ENCODE results near the gene PITPNM3. TPM values are rescaled to one million over a fixed set of nuclear protein-coding genes. Genes with fewer than 3 reads are reported as not detected.

Gene PITPNM3
- total RNA-seq (under 1 TPM; 0.20 to 0.98 (median 0.61) TPM), total RNA-seq (0.17 to 3.0 (median 0.85) reads per million in 29 experiments)
- 0.44 TPM for total RNA-seq (2013)

DNA sequence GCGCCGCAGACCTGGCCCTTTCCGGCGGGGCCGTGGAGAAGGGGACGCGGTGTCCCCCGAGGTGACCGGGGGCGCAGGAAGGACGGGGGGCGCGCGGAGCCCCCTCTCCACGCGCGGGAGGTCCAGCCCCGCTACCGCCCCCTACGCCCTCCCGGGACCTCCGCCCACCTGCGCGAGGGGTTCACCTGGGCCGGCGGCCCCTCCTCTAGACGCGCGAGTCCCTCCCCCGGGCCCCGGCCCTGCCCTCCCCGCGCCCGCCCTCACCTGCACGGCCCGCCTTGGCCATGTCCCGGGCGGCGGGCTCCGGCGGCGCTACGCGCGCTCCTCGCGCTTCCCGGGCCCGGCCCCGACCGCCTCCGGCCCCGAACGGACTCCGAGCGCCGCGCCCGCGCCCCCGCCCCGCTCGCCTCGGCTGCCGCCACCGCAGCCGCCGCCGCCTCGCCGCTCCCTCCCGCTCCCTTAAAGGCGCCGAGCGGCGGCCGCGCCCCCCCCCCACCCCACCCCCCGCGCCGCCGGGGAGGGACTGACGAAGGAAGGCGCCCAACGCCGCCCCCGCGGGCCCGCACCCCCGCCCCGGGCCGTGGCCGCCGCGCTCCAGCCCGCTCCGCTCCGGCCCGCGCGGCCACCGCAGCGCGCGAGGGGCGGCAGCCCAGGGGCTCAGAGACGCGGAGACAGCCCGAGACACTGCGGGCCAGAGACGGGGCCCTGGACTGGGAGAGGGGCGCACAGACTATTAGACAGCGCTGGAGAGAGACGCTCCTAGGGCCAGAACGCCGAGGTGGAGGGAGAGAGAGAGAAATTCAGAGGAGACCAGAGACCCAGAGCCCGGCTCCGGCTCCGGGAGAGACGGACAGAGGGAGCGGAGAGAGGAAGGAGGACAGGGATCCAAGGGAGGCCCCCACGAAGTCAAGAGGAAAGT is at the start of gene PITPNM3:
TSS of gene PITPNM3 (minus strand) at position 435 of the 919 bp plus-strand sequence. CDS start at position 286, 149 bp downstream.
- DNase-seq (no peak), ATAC-seq (replicated peaks in 1 of 4) (peak in 3 of 4 experiments; percentile 28 to 37 (median 31))
- H3K4me1 ChIP-seq (ENCODE audit: control insufficient read depth in 1 of 2, extremely low read depth in 1 of 2, insufficient read depth in 2 of 2, low read length in 2 of 2) = peaks cover 2 to 16% of the 10 kb centered on the region in 2 experiments
- ChIA-PET CTCF (no interaction called here), POLR2A (no interaction called here)
- Mint-ChIP-seq H3K36me3 (peaks cover 3% of the 10 kb centered on the region), H3K9me3 (no peaks in the 10 kb centered on the region), H3K27ac (no peak within 1 kb of the TSS), H3K4me1 (peaks cover 10 to 16% (median 12%) of the 10 kb centered on the region in 3 donors), H3K4me3 (peak within 1 kb of the TSS; percentile 65 to 79 (median 69)), H3K27me3 (peaks cover 49 to 61% of the 10 kb centered on the region in 2 donors)
- no peak within 1 kb of the TSS for H3K27ac ChIP-seq (ENCODE audit: low read length)
- WGBS (ENCODE audit: insufficient coverage) = 2% methylated on average over 83 of the region's 122 CpGs
- H3K27me3 ChIP-seq (replicated peaks in 1 of 2; ENCODE audit: control insufficient read depth in 2 of 2, extremely low read depth in 1 of 2, insufficient read depth in 2 of 2, low read length in 1 of 2) = peaks cover 12 to 64% of the 10 kb centered on the region in 2 experiments
- H3K4me3 ChIP-seq (ENCODE audit: control insufficient read depth in 1 of 2, extremely low read depth in 1 of 2, low read length in 1 of 2) = peak within 1 kb of the TSS in 1 of 2 donors; percentile 47
- H3K36me3 ChIP-seq (ENCODE audit: control insufficient read depth in 2 of 2, extremely low read depth in 1 of 2, insufficient read depth in 1 of 2, low read length in 1 of 2) = no peaks in the 10 kb centered on the region
- no peaks in the 10 kb centered on the region for H3K9me3 ChIP-seq

DNA sequence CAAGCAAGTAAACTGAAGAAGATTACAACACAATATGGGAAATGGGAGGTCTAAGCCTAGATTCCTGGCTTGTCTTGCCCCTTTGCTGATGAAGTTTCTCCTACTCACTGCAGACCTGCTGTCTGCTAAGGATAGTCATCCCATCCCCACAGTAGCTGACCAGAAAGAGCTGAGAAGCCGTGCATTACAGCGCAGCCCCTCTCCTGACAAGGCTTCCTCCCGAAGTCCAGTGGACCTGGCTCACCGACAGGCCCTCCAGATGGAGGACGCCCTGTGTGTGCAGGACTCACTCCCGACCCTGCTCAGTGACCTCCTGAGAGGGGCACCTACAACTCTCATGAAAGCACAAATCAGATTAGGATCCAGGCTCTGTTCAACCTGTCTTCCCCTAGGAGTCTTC is 48.8 kb upstream of the PITPNM3 start:
- ATAC-seq (replicated peaks in 1 of 4) = no peak

DNA sequence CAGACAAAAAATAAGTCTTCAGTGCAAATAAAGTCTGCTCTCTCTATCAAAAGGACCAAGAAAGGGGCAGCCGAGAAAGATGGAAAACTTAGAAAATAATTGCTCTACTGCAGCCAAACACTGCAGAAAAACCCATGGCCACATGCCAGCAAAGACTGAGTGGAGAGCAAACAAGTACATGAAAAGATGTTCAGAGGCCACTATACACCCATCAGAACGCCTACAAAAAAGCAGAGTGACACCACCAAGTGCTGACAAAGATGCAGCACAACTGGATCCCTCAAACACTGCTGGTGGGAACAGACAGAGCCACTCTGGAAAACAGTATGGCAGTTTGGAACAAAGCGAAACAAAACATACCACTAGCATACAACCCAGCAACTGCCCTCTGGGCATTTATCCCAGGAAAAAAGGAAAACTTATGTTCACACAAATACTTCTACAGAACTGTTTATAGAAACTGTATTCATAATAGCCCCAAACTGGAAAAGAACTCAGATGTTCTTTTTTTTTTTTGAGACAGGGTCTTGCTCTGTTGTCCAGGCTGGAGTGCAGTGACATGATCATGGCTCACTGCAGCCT is 47.5 kb upstream of the PITPNM3 start:
- H3K4me3 Mint-ChIP-seq = no peak overlapping the region
- CTCF ChIA-PET = no interaction called here
- no peak overlapping the region for H3K27ac ChIP-seq (ENCODE audit: low read length)
- no peaks in the 10 kb centered on the region for H3K4me1 ChIP-seq (ENCODE audit: control insufficient read depth in 1 of 2, extremely low read depth in 1 of 2, insufficient read depth in 2 of 2, low read length in 2 of 2)
- no peak overlapping the region for H3K27ac Mint-ChIP-seq
- H3K36me3 Mint-ChIP-seq = peaks cover 82% of the 10 kb centered on the region
- POLR2A ChIA-PET = no interaction called here
- peaks cover 0 to 62% of the 10 kb centered on the region in 2 donors for H3K36me3 ChIP-seq (ENCODE audit: control insufficient read depth in 2 of 2, extremely low read depth in 1 of 2, insufficient read depth in 1 of 2, low read length in 1 of 2)
- no peak for DNase-seq
- ATAC-seq (replicated peaks in 1 of 4) = no peak
- no peaks in the 10 kb centered on the region for H3K27me3 ChIP-seq (replicated peaks in 1 of 2; ENCODE audit: control insufficient read depth in 2 of 2, extremely low read depth in 1 of 2, insufficient read depth in 2 of 2, low read length in 1 of 2)
- peaks cover 0 to 2% (median 0%) of the 10 kb centered on the region in 3 donors for H3K4me1 Mint-ChIP-seq
- no peaks in the 10 kb centered on the region for H3K9me3 ChIP-seq
- WGBS (ENCODE audit: insufficient coverage) = 90% methylated on average over 3 of the region's 3 CpGs
- H3K4me3 ChIP-seq (ENCODE audit: control insufficient read depth in 1 of 2, extremely low read depth in 1 of 2, low read length in 1 of 2) = no peak overlapping the region
- no peaks in the 10 kb centered on the region for H3K27me3 Mint-ChIP-seq
- H3K9me3 Mint-ChIP-seq = no peaks in the 10 kb centered on the region

More for the DNA sequence above, 48.8 kb upstream of the PITPNM3 start:
- Mint-ChIP-seq H3K27ac (no peak overlapping the region), H3K4me1 (peaks cover 0 to 2% (median 0%) of the 10 kb centered on the region in 3 donors), H3K36me3 (peaks cover 84% of the 10 kb centered on the region), H3K9me3 (no peaks in the 10 kb centered on the region), H3K27me3 (no peaks in the 10 kb centered on the region), H3K4me3 (no peak overlapping the region)
- no peak overlapping the region for H3K4me3 ChIP-seq (ENCODE audit: control insufficient read depth in 1 of 2, extremely low read depth in 1 of 2, low read length in 1 of 2)
- POLR2A ChIA-PET = interaction anchor here in 1 of 2 donors (0.6 kb wide), 1 partner anchor 1737 kb away, joined by 5 read pairs; no protein-coding TSS in a partner anchor
- H3K27ac ChIP-seq (ENCODE audit: low read length) = no peak overlapping the region
- no peak for DNase-seq
- no peaks in the 10 kb centered on the region for H3K4me1 ChIP-seq (ENCODE audit: control insufficient read depth in 1 of 2, extremely low read depth in 1 of 2, insufficient read depth in 2 of 2, low read length in 2 of 2)
- no peaks in the 10 kb centered on the region for H3K9me3 ChIP-seq
- H3K36me3 ChIP-seq (ENCODE audit: control insufficient read depth in 2 of 2, extremely low read depth in 1 of 2, insufficient read depth in 1 of 2, low read length in 1 of 2) = peaks cover 0 to 65% of the 10 kb centered on the region in 2 donors
- no peaks in the 10 kb centered on the region for H3K27me3 ChIP-seq (replicated peaks in 1 of 2; ENCODE audit: control insufficient read depth in 2 of 2, extremely low read depth in 1 of 2, insufficient read depth in 2 of 2, low read length in 1 of 2)
- CTCF ChIA-PET = no interaction called here
- WGBS (ENCODE audit: insufficient coverage) = 94% methylated on average over 5 of the region's 6 CpGs

DNA sequence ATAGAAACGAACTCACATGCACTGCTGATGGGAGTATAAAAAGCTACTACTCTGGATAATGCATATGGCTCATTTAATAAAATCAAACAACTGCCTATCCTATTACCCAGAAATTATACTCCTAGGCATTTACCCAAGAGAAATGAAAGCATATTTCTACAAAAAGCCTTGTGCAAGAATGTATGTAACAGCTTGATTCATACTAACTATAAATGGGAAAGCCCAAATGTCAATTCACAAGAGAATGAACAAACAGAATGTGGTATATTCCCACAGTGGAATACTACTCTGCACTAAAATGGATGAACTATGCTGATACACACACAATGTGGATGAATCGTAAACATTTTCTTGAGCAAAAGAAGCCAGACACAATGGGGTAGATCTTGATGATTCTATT is 45.8 kb upstream of the PITPNM3 start:
- H3K4me3 Mint-ChIP-seq = no peak overlapping the region
- Histone ChIP-seq H3K9me3 (no peaks in the 10 kb centered on the region), H3K36me3 (ENCODE audit: control insufficient read depth in 2 of 2, extremely low read depth in 1 of 2, insufficient read depth in 1 of 2, low read length in 1 of 2) (peaks cover 0 to 61% of the 10 kb centered on the region in 2 donors), H3K4me1 (ENCODE audit: control insufficient read depth in 1 of 2, extremely low read depth in 1 of 2, insufficient read depth in 2 of 2, low read length in 2 of 2) (no peaks in the 10 kb centered on the region), H3K27ac (ENCODE audit: low read length) (no peak overlapping the region), H3K27me3 (replicated peaks in 1 of 2; ENCODE audit: control insufficient read depth in 2 of 2, extremely low read depth in 1 of 2, insufficient read depth in 2 of 2, low read length in 1 of 2) (no peaks in the 10 kb centered on the region), H3K4me3 (ENCODE audit: control insufficient read depth in 1 of 2, extremely low read depth in 1 of 2, low read length in 1 of 2) (no peak overlapping the region)
- no CpG with 5 or more reads among the region's 2 CpGs for WGBS (ENCODE audit: insufficient coverage)
- peaks cover 0 to 2% (median 0%) of the 10 kb centered on the region in 3 donors for H3K4me1 Mint-ChIP-seq
- ATAC-seq (replicated peaks in 1 of 4) (no peak), DNase-seq (no peak)
- H3K36me3 Mint-ChIP-seq = peaks cover 81% of the 10 kb centered on the region
- no peaks in the 10 kb centered on the region for H3K27me3 Mint-ChIP-seq
- ChIA-PET CTCF (no interaction called here), POLR2A (no interaction called here)
- H3K9me3 Mint-ChIP-seq = no peaks in the 10 kb centered on the region
- no peak overlapping the region for H3K27ac Mint-ChIP-seq

DNA sequence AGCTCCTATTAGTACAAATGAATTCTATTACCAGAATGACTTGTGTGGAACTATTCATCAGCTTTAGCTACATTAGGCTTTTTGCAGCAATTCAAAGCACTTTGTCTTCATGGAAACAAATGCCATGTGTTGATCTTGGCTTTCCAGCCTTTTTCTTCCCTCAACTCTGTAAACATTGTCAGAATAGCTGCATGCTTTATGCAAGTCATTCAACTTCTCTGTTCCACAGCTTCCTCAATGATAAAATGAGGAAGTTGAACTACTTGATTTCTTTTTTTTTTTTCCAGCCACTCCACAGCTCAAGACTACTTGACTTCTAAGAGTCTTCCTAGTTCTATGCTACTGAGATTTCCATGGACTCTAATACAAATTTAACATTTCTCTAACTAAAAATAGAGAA is 43.0 kb upstream of the PITPNM3 start:
- Mint-ChIP-seq H3K36me3 (peaks cover 76% of the 10 kb centered on the region), H3K27me3 (no peaks in the 10 kb centered on the region), H3K4me3 (no peak overlapping the region), H3K9me3 (no peaks in the 10 kb centered on the region), H3K27ac (no peak overlapping the region), H3K4me1 (peaks cover 0 to 2% (median 0%) of the 10 kb centered on the region in 3 donors)
- H3K27me3 ChIP-seq (replicated peaks in 1 of 2; ENCODE audit: control insufficient read depth in 2 of 2, extremely low read depth in 1 of 2, insufficient read depth in 2 of 2, low read length in 1 of 2) = no peaks in the 10 kb centered on the region
- H3K36me3 ChIP-seq (ENCODE audit: control insufficient read depth in 2 of 2, extremely low read depth in 1 of 2, insufficient read depth in 1 of 2, low read length in 1 of 2) = peaks cover 10 to 61% of the 10 kb centered on the region in 2 donors
- ATAC-seq (replicated peaks in 1 of 4) (no peak), DNase-seq (no peak)
- no peak overlapping the region for H3K27ac ChIP-seq (ENCODE audit: low read length)
- ChIA-PET POLR2A (interaction anchor here in 1 of 2 donors (0.6 kb wide), 1 partner anchor 1084 kb away, joined by 3 read pairs; no protein-coding TSS in a partner anchor), CTCF (interaction anchor here in 1 of 2 donors (0.7 kb wide), 1 partner anchor 386 kb away, joined by 3 read pairs; no protein-coding TSS in a partner anchor)
- H3K9me3 ChIP-seq = no peaks in the 10 kb centered on the region
- H3K4me3 ChIP-seq (ENCODE audit: control insufficient read depth in 1 of 2, extremely low read depth in 1 of 2, low read length in 1 of 2) = no peak overlapping the region
- no peaks in the 10 kb centered on the region for H3K4me1 ChIP-seq (ENCODE audit: control insufficient read depth in 1 of 2, extremely low read depth in 1 of 2, insufficient read depth in 2 of 2, low read length in 2 of 2)

DNA sequence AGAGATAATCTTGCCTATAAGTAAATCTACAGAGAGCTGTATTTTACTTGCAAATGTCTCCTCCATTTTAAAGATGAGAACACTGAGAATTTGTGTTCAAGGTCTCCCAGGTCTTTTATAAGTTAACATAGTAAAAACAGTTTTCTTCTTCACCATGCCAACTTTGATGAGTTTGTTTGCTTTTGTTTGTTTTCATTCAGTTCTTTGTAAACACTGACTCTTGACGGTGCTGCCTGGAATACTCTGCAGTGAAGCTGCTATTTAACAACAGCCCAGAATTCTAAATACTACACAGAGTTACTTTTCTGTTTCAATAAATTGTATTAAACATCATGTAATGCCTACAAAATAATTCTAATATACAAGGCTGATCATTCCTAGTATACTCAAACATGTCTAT is 41.4 kb upstream of the PITPNM3 start:
- no peaks in the 10 kb centered on the region for H3K27me3 Mint-ChIP-seq
- ChIA-PET CTCF (no interaction called here), POLR2A (no interaction called here)
- H3K36me3 Mint-ChIP-seq = peaks cover 73% of the 10 kb centered on the region
- no peak overlapping the region for H3K4me3 ChIP-seq (ENCODE audit: control insufficient read depth in 1 of 2, extremely low read depth in 1 of 2, low read length in 1 of 2)
- no peak overlapping the region for H3K27ac Mint-ChIP-seq
- H3K4me1 Mint-ChIP-seq = peaks cover 0 to under 1% (median 0%) of the 10 kb centered on the region in 3 donors
- no peak for DNase-seq
- H3K4me1 ChIP-seq (ENCODE audit: control insufficient read depth in 1 of 2, extremely low read depth in 1 of 2, insufficient read depth in 2 of 2, low read length in 2 of 2) = no peaks in the 10 kb centered on the region
- WGBS (ENCODE audit: insufficient coverage) = no CpG with 5 or more reads among the region's 1 CpG
- H3K27ac ChIP-seq (ENCODE audit: low read length) = no peak overlapping the region
- peaks cover 14 to 54% of the 10 kb centered on the region in 2 donors for H3K36me3 ChIP-seq (ENCODE audit: control insufficient read depth in 2 of 2, extremely low read depth in 1 of 2, insufficient read depth in 1 of 2, low read length in 1 of 2)
- H3K27me3 ChIP-seq (replicated peaks in 1 of 2; ENCODE audit: control insufficient read depth in 2 of 2, extremely low read depth in 1 of 2, insufficient read depth in 2 of 2, low read length in 1 of 2) = no peaks in the 10 kb centered on the region
- no peaks in the 10 kb centered on the region for H3K9me3 ChIP-seq
- no peak overlapping the region for H3K4me3 Mint-ChIP-seq
- ATAC-seq (replicated peaks in 1 of 4) = no peak
- no peaks in the 10 kb centered on the region for H3K9me3 Mint-ChIP-seq

Data from T-cell (primary cell).